NAMALWA (cell line): Measurements from ENCODE around the gene DDOST.

Source experiments
- DNase-seq: peaks from one replicate; pipeline ENCODE4 v3.0.0-alpha.2; 2015; ENCODE audit warnings: low spot score

DDOST gene

GRCh38 chr1:20661207-20662109 is at the start of gene DDOST:
DDOST (minus strand) TSS chr1:20661369; CDS start chr1:20661350, 19 bp downstream.
- peak; percentile 99 for DNase-seq

GRCh38 chr1:20710469-20711284 is 49.5 kb upstream of the DDOST start:
- no peak for DNase-seq

GRCh38 chr1:20709868-20710267 is 48.7 kb upstream of the DDOST start:
- DNase-seq = no peak

- no peak for DNase-seq
Measured at GRCh38 chr1:20708891-20709290, 47.7 kb upstream of the DDOST start.

- DNase-seq = no peak
Measured at GRCh38 chr1:20708057-20708456, 46.9 kb upstream of the DDOST start.

GRCh38 chr1:20706841-20707240 is 45.7 kb upstream of the DDOST start:
- no peak for DNase-seq

GRCh38 chr1:20705203-20705755 is 44.1 kb upstream of the DDOST start:
- DNase-seq = no peak

GRCh38 chr1:20704390-20705202 is 43.4 kb upstream of the DDOST start:
- no peak for DNase-seq

GRCh38 chr1:20703124-20703756 is 42.1 kb upstream of the DDOST start:
- no peak for DNase-seq

GRCh38 chr1:20702416-20702815 is 41.2 kb upstream of the DDOST start:
- DNase-seq = no peak

- no peak for DNase-seq
Measured at GRCh38 chr1:20701847-20702246, 40.7 kb upstream of the DDOST start.

GRCh38 chr1:20701446-20701845 is 40.3 kb upstream of the DDOST start:
- DNase-seq = no peak

GRCh38 chr1:20700636-20701215 is 39.6 kb upstream of the DDOST start:
- DNase-seq = no peak

GRCh38 chr1:20699558-20699957 is 38.4 kb upstream of the DDOST start:
- no peak for DNase-seq

GRCh38 chr1:20698195-20698910 is 37.2 kb upstream of the DDOST start:
- no peak for DNase-seq

GRCh38 chr1:20697563-20697962 is 36.4 kb upstream of the DDOST start:
- DNase-seq = no peak

- DNase-seq = peak; percentile 82
Measured at GRCh38 chr1:20696397-20697333, 35.5 kb upstream of the DDOST start.

GRCh38 chr1:20695515-20695914 is 34.3 kb upstream of the DDOST start:
- no peak for DNase-seq

- DNase-seq = no peak
Measured at GRCh38 chr1:20693623-20694022, 32.5 kb upstream of the DDOST start.
